Measurements from ENCODE around the gene RNF180. TPM values are rescaled to one million over a fixed set of nuclear protein-coding genes. Genes with fewer than 3 reads are reported as not detected.

The RNF180 gene
- total RNA-seq, 4 donors from 2014 or later, result 4.9 to 11.9 (median 10.7) TPM

DNA sequence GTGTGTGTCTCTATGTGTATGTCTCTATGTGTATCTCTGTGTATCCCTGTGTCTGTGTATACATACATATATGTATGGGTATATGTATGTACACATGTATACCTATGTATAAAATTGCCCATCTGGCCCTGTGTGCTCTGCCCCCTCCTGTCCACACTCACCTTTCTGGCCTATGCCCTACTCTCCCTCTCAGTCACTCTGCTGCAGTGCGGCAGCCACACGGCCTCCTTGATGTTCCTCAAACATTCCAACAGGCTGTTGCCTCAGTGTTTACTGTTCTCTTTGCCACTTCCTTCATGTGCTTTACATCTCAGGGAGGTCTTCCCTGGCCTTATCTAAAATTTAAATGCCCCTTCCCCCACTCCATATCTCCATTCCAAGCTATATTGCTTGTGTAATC, 18.3 kb upstream of the RNF180 start:
- TF ChIP-seq, protein P1, sequence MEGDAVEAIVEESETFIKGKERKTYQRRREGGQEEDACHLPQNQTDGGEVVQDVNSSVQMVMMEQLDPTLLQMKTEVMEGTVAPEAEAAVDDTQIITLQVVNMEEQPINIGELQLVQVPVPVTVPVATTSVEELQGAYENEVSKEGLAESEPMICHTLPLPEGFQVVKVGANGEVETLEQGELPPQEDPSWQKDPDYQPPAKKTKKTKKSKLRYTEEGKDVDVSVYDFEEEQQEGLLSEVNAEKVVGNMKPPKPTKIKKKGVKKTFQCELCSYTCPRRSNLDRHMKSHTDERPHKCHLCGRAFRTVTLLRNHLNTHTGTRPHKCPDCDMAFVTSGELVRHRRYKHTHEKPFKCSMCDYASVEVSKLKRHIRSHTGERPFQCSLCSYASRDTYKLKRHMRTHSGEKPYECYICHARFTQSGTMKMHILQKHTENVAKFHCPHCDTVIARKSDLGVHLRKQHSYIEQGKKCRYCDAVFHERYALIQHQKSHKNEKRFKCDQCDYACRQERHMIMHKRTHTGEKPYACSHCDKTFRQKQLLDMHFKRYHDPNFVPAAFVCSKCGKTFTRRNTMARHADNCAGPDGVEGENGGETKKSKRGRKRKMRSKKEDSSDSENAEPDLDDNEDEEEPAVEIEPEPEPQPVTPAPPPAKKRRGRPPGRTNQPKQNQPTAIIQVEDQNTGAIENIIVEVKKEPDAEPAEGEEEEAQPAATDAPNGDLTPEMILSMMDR (IDR thresholded peaks at IDR 0.05; ENCODE audit: low read depth), result no peak

DNA sequence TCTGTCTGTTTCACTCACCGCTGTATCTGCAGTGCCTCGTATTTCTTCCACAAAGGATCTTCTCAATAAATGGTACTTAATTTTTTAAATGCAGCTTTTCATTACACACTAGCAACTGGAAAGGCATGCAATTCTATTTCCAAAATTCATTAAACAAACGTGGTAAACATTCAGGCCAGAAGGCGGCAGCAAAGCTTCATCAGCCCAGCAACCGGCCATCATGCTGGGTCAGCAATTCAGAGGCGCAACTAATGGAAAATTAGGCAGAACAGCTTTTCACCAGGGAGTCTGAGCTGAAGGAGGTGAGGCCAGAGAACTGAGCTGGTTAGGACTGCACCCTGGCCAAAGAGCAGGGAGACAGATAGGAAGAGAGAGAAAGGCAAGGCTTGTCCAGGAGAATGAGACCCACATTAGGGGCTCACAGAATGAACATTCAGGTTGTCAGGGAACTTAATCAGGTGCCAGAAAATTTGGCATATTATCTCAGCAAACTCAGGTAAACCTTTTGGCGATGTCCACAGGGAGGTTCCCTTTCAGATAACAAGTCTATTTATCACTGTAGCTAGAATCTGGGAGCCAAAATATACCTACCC, 17.7 kb upstream of the RNF180 start:
- TF ChIP-seq, protein P1 (IDR thresholded peaks at IDR 0.05; ENCODE audit: low read depth), result no peak

DNA sequence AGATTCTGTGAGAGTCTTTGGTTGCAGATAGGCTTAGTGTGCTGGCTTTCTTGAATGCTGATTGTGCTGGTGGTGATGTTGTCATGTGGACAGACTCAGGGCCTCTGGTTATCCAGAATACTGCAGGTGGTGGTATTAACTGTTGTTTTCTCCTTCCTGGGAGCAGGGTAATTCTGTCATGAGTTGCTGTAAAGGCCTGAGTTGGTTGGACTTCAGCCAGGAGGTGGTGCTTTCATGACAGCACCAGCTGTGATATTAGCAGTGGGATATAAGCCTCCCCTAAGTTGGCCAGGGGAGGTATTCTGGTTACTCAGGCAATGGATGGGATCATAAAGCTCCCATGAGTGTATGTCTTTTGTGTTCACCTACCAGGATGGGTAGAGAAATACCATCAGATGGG, 16.4 kb upstream of the RNF180 start:
- TF ChIP-seq, protein P1 (IDR thresholded peaks at IDR 0.05; ENCODE audit: low read depth), result no peak

GRCh38 chr5:64149857-64150521, 15.7 kb upstream of the RNF180 start:
- TF ChIP-seq, protein P1 (IDR thresholded peaks at IDR 0.05; ENCODE audit: low read depth), result no peak

DNA sequence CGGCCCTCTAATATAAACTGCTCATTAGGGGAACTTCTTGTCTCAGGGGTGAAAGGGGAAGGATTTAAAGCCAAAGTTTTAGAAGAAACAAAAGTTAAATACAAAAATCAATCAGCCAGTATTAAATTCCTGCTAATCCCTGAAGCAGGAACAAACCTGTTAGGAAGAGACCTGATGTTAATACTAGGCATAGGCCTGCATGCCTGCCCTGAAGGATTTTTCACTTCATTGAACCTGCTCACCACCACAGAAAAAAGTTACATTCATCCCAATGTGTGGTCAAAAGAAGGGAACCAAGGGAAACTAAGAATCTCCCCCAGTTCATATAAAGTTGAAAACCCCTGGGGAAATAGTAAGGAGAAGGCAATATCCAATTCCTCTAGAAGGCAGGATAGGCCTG, 9.4 kb upstream of the RNF180 start:
- TF ChIP-seq, protein P1 (IDR thresholded peaks at IDR 0.05; ENCODE audit: low read depth), result no peak

GRCh38 chr5:64158827-64159226, 6.8 kb upstream of the RNF180 start:
- TF ChIP-seq, protein P1 (IDR thresholded peaks at IDR 0.05; ENCODE audit: low read depth), result no peak

DNA sequence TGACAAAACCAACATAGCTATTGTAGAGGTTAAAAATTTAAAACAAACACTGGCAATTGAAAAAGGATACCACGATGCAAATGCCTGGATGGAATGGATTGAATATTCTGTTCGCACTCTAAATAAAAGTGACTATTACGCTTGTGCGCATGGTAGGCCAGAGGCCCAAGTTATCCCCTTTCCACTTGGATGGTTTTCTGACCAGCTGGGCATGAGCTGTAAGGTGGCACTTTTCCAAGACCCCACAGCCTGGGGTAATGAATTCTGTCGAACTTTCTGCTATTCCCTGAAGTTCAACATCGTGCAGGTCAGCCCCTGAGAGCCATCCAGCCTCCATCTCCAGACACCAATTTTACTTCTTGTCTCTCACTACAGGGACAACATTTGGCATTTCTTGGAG, 5.4 kb upstream of the RNF180 start:
- TF ChIP-seq, protein P1 (IDR thresholded peaks at IDR 0.05; ENCODE audit: low read depth), result no peak

Data from subcutaneous adipose tissue (tissue), 4 donors.